Suppressor macrophage (primary cell): Measurements from ENCODE around the gene KDM4B.

Source experiments
- DNase-seq, 4 experiments: peaks; one replicate each; pipeline ENCODE4 v3.0.0-alpha.2; 2020 to 2022

KDM4B gene

DNA sequence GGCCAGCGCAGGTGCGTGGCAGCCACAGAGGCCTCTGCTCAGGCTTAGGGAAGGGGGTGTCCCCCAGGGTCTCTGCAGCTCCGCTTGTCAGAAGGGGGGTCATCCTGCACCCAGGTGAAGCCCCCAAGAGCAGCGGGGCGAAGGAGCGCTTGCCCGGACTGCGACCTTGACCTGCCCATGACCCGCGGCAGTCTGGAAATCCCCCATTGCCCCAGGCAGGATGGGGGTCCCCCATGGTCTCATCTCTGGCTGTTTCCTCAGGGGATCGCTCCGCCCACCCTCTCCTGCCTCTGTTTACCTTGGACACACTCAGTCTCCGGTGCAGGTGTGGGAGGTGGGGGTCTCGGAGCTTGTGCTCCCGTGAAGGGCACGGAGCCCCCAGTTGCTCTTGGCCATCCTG lies 82.7 kb downstream of the KDM4B start:
- DNase-seq, result no peak

DNA sequence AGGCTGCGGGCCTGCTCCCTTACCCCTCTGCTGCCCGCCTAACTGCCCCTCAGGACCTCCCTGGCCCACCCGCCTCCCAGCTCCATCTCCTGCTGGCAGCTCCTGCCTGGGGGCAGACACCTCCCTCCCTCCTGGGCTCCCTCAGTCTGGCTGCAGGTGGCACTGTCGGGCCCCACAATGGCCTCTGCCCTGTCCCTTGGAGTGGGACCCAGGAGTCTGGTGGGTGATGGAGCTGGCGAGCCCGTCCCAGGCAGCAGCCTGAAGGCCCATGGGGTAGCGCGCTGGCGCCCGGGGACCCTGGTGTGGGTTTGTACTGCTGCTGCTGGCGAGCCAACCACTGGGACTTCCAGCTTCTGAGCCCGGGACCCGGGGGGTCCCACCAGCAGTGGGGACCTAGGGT lies 83.6 kb downstream of the KDM4B start:
- no peak for DNase-seq

DNA sequence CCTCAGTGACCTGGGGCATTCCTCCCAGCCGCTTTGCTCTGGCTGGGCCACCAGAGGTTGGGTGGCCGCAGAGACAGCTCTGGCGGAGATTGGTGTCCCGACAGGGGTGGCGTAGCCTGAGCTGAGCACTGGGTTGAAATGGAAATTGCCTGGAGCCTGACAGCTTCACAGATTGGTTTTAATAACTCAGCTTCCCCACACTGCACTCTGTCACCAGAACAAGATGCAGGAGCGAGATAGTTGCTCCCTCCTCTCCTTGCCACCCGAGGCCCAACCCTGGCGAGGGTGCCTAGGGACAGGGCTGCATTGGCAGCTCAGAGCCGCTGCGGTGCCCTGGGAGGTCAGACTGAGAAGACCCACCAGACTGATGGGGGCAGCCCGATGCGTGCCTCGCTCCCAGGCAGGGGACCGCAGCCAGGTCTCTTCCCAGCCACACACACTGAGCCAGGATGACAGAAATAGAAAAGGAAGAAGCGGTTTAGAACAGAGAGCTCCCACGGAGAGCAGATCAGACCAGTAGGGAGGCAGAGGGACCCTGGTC lies 84.1 kb downstream of the KDM4B start:
- no peak for DNase-seq

DNA sequence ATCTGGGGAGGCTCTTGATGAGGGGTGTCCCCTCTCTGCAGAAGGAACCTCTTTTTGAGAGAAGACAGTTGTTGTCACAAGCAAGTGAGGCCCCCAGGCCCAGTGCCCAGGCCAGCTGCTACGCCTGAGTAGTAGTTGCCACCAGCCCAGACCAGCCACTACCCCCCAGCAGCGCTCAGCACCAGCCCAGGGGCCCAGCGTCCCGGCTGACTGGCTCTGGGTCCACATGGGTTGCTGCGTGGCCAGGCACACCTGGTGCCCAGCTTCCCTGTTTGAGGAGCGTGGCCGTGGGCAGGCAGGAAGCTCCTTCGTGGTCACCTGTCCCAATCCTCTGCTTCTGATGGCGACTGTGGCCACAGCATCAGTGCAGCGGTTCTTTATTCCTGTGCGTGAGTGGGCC lies 84.7 kb downstream of the KDM4B start:
- DNase-seq, result no peak

DNA sequence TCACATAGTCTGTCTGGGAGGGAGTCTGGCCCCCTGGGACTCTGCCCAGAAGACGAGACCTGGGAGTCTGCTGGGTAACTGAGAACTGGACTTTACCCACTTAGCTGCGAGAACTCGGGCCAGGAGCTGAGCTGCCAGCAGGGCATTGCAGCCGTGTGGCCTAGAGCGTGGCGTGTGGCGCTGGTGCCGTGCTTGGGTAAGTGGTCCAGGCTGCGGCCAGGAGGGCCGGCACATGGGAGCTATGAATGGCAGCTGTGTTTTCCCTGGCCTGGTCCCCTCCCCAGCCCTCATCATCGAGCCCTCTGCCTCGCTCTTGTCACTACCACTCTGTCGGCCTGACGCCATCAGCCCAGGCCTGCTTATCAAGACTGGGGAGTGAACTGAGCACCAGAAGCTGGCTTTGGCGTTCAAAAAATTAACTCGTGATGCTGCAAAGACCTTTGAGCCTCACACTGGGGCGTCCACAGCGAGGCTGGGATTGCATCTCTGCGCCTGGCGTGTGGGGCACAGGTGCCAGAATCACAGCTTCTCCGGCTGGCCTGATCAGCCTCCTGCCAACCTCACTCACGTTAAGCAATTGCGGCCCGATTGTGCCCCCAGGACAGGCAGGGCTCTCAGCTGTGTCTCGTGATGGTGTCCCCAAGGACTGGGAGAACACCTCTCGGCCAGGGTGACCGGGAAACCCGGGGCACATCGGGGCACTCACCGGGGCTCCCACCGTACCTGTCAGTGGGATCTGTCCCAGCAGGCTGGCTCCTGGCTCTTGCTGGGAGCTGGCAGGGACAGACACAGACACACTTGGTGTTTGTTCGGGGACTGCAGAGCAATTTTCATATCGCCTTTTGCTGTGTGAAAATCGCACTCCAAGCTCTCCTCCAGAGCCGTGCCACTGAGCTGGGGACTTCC lies 85.9 kb downstream of the KDM4B start:
- DNase-seq, result no peak

DNA sequence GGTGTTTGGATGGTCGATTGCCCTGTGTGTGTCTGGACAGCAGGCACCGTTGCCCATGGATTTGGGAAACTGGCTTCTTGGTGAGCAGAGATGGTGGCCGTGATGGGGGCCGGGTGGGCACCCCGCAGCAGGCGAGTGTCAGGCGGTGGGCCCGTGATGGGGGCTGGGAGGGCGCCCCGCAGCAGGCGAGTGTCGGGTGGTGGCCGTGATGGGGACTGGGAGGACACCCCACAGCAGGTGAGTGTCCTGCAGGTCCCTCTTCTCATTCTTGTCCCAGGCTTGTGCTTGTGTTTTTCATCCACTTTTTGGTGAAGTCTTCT lies 86.5 kb downstream of the KDM4B start:
- no peak for DNase-seq

DNA sequence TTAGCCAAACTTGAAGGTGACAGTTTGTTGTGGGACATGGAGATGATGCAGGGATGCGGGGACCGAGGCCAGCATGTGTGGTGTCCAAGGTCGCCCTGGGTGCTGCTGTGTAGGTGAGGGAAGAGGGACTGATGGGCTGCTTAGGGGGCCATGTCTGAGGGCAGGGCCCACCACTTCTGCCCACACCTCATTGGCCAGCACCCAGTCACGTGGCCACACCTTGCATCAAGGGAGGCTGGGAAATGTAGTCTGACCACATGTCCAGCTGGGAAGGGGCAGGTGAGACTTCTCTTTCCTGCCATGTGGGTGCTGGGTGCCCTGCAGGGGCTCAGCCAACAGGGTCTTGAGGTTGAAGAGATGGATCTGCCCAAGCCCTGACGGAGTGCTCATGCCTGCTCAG lies 88.9 kb downstream of the KDM4B start:
- no peak for DNase-seq

DNA sequence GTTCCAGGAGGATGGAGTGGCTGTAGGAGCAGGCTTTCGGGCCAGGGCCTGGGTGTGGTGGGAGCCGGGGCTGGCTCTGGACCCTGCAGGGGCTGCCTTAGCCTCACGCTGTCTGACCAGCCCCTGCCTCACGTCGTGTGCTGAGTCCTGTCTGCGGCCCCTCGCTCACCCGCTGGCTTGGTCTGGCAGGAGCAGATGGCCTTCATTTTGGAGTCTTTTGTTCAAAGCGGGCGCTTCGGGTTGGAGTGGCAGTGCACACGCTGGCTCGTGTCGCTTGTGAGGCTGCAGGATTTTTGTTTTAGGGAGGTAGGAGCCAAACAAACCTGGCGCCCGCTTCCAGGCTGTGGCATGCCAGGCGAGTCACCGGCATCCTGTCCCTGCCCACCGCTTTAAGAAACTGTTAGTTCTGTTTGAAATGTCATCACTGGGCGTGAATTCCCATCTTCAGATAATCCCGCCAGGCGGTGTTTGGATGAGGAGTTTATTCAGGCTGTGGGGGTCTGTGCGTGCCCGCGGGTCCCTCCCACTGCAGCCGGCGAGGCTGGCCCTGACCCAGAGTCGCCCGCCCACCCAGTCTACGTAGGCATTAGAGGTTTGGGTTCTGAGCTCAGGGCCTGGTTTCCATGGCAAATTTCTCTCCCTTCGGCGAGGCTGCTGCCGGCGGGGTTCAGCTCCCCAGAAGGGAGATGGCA lies 89.8 kb downstream of the KDM4B start:
- DNase-seq, result no peak

DNA sequence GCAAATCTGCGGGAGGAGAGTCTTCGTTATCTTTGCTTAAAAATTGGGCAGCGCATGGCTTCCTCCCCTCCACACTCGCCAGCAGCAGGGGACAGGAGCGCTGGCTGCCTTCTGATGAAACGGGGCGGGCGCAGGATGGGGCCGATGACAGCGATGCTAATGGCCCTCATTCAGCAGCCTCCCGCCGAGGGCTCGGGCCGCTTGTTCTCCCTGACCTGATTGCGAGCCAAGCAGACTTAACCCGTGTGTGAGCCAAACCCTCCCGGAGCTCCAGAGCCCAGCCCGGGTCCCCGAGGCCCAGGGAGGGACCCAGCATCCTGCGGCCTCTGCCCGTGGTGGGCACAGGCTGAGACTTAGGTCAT lies 90.3 kb downstream of the KDM4B start:
- no peak for DNase-seq

DNA sequence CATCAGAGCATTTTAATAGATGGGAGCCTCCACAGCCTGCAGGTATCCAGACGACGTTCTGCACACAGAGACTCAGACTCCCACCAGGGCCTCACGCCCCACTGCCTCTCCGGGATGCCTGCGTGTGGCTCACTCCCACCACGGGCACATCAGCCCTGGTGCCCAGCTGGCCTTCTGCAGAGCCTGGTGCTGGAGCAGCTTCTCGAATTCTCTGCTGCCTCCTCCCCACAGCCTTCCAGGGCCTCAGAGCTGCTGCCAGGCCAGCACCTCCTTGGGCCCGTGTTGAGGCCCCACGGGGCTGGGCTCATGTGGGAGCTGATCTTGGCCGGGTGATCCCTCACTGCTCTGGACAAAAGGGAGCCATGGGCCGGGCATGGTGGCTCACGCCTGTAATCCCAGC lies 90.9 kb downstream of the KDM4B start:
- no peak for DNase-seq

DNA sequence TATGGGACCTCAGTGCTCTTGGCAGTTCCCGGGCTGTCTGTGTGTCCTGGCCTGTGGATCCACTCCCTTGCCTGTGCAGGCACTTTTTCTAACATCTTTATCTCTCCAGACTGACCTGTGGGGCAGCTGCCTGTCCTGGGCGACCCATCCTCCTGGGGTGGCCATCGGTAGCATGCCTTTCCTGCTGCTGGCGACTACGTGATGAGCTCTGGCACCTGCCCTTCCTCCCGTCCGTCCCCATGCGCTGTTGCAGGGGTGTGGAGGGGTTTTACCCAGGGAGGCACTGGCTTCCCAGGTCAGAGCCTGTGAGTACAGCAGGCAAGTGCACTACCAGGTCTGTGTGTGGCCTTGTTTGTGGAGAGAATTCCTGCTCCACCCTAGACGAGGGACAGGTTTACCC lies 93.3 kb downstream of the KDM4B start:
- no peak for DNase-seq

DNA sequence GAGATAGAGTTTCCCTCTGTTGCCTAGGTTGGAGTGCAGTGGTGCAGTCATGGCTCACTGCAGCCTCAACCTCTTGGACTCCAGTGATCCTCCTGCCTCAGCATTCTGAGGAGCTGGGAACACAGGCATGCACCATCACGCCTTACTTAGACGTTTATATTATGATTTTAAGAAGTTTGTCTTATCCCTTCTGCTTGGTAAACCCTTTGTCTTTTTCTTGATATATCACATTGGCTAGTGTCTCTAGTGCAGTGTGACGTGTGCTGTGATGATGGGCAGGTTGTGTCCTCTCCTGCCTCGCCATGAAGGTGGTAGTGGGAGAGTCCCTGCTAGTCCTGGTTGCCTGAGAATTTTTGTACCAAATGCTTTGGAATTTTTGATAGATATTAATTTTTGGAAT lies 93.9 kb downstream of the KDM4B start:
- no peak for DNase-seq

DNA sequence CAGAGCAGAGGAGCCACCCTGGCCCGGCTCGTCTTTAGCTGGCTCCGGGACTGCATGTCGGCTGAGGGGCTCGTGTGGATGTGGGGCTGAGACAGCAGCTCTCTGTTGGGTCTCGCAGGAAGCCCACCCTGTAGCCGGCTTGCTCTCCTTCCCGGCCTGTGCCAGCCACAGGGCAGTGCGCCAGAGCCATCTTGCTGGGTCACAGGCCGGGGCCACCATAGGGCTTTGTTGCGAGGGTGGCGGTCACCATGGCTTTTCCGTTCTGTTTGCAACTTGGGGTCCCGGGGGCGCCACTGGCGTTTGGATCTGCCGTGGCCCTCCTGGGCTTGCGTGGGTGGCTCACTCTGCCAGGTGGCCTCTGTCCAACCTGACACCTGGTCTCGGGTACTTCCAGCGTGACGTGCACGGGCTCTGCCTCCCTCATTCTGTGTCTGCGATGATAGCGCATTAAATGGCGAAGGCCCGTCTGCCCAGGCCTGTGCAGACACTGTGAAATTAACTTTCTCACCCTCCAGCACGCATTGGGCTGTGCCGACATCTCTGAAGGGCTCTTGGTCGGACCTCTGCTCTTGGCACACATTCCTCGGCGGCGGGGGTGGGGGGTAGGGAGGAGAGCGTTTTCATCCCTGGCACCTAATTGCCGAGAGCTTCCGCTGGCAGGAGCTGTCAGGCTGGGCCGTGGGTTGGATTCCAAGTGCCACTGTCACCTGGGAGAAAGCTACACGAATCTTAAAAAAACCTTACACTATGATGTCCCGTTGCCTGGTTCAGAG lies 95.1 kb downstream of the KDM4B start:
- no peak for DNase-seq

DNA sequence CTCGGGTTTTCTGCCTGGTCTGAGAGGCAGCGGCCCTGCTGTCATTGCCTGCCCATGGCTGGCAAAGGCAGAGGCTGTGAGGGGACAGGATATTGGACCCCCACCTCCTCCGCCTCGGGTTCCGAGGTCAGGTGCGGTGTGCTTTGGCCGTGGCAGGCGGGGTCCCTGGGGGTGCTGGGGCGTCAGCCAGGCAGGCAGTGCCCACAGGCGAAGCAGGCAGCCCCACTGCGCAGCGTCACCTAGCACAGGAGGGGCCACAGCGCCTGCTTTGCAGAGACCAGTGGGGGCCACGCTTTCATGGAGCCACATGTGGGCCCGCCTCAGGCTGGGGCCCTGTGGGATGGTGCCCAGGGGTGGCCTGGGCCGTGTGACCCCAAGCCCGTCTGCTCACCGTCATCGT lies 96.0 kb downstream of the KDM4B start:
- DNase-seq, result no peak

DNA sequence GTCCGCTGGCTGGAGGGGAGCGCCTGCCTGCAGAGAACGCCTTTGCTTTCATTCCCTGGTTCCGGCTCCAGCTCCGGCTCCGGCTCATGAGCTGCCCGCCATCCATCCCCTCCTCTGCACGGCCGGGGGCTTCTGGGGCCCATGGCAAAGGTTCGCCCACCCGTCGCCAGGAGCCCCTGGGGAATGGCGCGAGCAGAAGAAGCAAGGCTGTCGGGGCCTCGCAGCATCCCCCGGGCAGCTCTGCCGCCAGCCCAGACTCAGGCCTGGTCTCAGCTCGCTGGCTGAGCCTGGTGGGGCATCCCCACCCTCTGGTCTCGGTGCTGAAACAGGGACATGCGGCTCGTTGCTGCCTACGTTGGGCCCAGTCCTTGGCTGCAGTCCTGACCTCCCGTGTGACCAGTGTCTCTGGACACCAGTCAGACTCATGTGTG lies 96.8 kb downstream of the KDM4B start:
- no peak for DNase-seq

DNA sequence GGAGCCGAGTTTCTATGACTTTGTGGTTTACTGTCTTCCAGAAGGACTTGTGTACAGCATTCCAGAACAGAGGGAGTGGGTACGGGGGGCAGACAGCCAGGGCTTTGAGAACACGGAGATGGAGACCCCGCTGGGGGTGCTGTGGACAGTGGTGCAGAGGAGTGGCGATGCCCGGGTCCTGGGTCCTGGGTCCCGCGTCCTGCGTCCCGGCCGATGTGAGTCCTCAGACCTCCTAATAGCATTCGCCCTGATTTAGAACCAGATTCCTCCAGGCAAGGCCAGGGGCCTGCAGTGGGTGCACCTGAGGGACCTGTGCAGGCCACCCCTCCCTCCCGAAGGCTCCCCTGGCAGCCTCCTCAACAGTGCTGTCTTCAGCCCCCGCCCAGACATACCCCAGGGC lies 97.9 kb downstream of the KDM4B start:
- DNase-seq, result no peak

DNA sequence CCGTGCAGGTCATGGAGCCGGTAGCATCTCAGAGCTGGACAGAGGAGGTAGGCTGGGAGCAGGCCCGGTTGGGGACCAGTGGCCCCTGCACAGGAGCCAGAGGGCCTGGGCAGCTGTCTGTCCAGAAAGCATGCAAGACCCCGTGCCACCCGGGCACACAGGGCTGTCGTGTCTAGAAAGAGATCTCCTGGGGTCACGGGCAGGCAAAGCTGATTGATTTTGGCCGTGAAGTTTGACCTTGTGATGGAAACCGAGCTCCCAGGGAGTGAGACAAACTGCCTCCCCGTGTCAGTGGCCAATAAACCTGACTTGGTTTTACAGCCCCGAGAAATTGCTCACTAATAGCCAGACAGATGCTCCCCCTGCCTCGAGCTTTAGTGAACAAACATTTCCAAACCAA lies 98.8 kb downstream of the KDM4B start:
- no peak for DNase-seq

DNA sequence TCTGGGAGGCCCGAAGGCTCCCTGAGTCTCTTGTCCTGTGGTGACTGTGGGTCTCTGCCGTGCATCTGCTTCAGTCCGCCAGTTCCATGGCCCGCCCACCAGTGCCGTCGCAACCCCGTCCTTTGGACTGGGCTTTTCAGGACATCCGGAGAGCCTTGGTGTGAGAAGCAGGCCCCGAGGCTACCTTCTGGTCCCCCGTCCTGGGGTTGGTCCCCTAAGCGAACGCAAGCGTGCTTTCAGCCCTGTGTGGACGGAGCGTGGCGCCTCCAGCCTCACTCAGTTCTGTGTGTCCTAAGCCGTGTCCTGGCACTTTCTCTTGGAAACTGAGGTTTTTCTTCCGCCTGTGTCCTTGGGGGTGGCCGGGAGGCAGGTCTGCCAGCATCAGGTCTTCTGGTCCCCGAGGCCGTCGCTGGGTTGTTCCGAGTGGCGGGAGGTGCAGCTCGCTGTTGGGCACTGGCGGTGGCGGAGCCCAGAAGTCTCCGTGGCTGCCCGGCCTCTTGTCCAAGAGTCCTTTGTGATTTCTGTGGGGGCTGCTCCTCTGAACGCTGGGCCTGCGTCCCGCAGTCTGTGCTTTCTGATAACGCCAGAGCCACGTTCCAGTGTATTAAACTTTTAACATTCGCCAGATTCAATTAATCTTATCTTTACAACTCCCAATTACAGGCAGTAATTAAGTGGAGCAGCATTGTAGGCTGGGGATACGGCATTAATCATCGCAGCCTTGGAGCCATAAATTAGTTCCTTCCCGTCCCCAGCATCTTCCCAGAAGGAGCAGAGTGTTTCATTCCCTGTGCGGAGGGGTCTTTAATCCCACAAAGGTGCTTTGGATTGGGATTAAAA lies 99.5 kb downstream of the KDM4B start:
- no peak for DNase-seq

DNA sequence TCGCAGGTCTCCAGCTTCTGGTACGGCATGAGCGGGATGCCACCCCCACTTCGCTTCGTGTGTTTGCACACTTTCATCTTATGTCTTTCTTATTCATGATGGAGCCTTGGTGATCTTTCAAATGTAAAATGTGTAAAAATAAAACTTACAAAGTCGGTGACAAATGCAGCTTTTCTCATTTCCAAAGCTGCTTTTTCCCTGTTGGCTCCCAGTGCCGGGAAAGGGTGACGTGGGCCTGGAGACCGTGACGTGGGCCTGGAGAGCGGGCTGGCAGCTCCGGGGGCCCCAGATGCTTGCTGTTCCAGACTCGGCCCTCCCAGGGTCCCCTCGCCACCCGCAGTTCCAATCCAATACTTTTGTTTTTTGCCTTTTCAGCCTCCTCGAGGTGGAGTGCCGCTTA lies 101.4 kb downstream of the KDM4B start:
- no peak for DNase-seq

DNA sequence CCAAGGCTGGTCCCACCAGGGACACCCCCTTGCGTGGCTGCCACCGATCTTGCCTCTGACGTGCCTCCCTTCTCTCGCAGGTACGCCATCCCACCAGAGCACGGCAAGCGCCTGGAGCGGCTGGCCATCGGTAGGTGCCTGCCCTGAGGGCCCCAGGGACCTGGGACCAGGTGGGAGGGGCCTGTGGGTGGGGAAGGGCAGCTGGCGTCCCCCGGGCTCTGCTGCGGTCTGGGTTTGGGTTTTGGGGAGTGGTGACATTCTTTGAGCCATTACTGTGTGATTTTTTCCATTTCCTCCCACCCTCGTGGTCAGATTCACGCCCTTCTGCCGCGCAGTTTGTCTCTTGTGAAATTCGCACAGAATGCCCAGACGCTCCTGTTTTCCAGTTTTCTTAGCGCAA lies 102.0 kb downstream of the KDM4B start:
- no peak for DNase-seq

DNA sequence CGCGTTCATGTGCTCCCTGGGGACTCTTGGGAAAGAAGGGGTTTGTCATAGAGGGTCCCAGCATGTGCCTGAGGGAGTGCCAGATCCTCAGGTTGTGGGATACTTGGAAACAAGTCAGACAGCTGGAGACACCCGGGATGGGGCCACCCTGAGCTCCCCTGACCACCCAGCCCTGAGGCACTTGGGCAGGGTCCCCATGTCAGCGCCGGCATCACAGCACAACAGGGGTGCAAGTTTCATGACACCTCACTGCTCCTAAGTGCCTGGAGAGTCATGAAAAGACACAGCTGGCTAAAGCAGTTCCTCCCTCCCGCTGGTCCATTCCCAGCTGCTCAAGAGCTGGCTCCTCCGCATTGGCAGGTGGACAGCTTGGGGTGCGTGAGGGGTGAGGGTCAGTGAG lies 102.7 kb downstream of the KDM4B start:
- no peak for DNase-seq

DNA sequence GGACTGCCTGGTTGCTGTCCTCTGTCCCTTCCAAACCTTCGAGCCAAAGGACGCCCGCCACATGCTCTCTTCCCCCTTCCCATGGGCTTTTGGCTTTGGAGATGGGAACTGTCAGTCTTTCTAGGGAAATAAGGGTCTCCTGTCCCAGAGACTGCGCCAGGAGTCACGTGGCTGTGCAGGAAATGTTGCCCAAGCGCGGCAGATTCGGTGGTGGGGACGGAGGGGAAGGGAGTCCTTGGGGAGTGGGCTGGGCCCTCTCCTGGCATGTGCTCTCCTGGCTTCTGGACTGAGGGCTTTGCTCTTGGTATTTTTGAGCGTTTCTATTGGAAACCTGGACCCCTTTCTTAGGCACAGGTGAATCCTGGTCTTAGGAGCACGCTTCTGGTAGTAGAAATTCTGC lies 103.2 kb downstream of the KDM4B start:
- no peak for DNase-seq
